Measurements from ENCODE around the gene EFHC1. TPM values are rescaled to one million over a fixed set of nuclear protein-coding genes. Genes with fewer than 3 reads are reported as not detected.

Gene EFHC1
- total and polyA plus RNA-seq, 2 experiments from 2014 or later = 24.3 to 28.0 TPM

- peak overlapping the region; percentile 75 for H3K27ac Mint-ChIP-seq
- DNase-seq (ENCODE audit: low spot score) (no peak), ATAC-seq (no peak)
- peaks cover 8% of the 10 kb centered on the region for H3K27me3 Mint-ChIP-seq (ENCODE audit: insufficient read depth, low read depth, poor library complexity)
- no peak overlapping the region for H3K4me3 Mint-ChIP-seq
- Histone ChIP-seq H3K79me2 (replicated peaks; ENCODE audit: insufficient read depth) (no peaks in the 10 kb centered on the region), H3K4me3 (no peak overlapping the region), H3K36me3 (ENCODE audit: insufficient read depth) (no peaks in the 10 kb centered on the region), H2AFZ (no peak overlapping the region), H3K4me2 (no peak overlapping the region), H3K4me1 (ENCODE audit: insufficient read depth) (no peaks in the 10 kb centered on the region; the same call in 1 of the 2 replicates), H4K20me1 (replicated peaks; ENCODE audit: insufficient read depth) (no peaks in the 10 kb centered on the region), H3K27me3 (ENCODE audit: insufficient read depth) (no peaks in the 10 kb centered on the region), H3K27ac (ENCODE audit: low read depth) (no peak overlapping the region), H3F3A (replicated peaks; ENCODE audit: low read depth) (no peaks in the 10 kb centered on the region), H3K9me2 (ENCODE audit: insufficient read depth) (no peaks in the 10 kb centered on the region)
- no peaks in the 10 kb centered on the region for H3K9me3 Mint-ChIP-seq
- TF ChIP-seq JUNB (IDR thresholded peaks at IDR 0.05; ENCODE audit: unreplicated experiment) = no peak
- TF ChIP-seq, protein P1, sequence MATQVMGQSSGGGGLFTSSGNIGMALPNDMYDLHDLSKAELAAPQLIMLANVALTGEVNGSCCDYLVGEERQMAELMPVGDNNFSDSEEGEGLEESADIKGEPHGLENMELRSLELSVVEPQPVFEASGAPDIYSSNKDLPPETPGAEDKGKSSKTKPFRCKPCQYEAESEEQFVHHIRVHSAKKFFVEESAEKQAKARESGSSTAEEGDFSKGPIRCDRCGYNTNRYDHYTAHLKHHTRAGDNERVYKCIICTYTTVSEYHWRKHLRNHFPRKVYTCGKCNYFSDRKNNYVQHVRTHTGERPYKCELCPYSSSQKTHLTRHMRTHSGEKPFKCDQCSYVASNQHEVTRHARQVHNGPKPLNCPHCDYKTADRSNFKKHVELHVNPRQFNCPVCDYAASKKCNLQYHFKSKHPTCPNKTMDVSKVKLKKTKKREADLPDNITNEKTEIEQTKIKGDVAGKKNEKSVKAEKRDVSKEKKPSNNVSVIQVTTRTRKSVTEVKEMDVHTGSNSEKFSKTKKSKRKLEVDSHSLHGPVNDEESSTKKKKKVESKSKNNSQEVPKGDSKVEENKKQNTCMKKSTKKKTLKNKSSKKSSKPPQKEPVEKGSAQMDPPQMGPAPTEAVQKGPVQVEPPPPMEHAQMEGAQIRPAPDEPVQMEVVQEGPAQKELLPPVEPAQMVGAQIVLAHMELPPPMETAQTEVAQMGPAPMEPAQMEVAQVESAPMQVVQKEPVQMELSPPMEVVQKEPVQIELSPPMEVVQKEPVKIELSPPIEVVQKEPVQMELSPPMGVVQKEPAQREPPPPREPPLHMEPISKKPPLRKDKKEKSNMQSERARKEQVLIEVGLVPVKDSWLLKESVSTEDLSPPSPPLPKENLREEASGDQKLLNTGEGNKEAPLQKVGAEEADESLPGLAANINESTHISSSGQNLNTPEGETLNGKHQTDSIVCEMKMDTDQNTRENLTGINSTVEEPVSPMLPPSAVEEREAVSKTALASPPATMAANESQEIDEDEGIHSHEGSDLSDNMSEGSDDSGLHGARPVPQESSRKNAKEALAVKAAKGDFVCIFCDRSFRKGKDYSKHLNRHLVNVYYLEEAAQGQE (IDR thresholded peaks at IDR 0.05; ENCODE audit: unreplicated experiment) = no peak
- no peak for TF ChIP-seq EZH2 (IDR thresholded peaks at IDR 0.05; ENCODE audit: low read depth, unreplicated experiment)
- TF ChIP-seq CTCF (conservative IDR thresholded peaks at IDR 0.05; ENCODE audit: low read depth in 2 of 2) = no peak
- no peak for TF ChIP-seq POLR2AphosphoS5 (IDR thresholded peaks at IDR 0.05; ENCODE audit: low read depth)
- no peak for TF ChIP-seq ETS1 (IDR thresholded peaks at IDR 0.05)
- no peak for TF ChIP-seq ZNF331 (CRISPR knock-in tag; IDR thresholded peaks at IDR 0.05; ENCODE audit: low read depth)
- TF ChIP-seq STAT1 (IDR thresholded peaks at IDR 0.05; ENCODE audit: unreplicated experiment) = no peak
- no peak for TF ChIP-seq NANOG (IDR thresholded peaks at IDR 0.05; ENCODE audit: borderline replicate concordance)
- no peak for TF ChIP-seq ZNF462 (CRISPR knock-in tag; IDR thresholded peaks at IDR 0.05)
- no peak for TF ChIP-seq ZNF114 (CRISPR knock-in tag; IDR thresholded peaks at IDR 0.05)
- no peak for TF ChIP-seq CREB1 (CRISPR knock-in tag; IDR thresholded peaks at IDR 0.05; ENCODE audit: low read depth)
- TF ChIP-seq EZH2phosphoT487 (IDR thresholded peaks at IDR 0.05; ENCODE audit: unreplicated experiment) = no peak
- H3K36me3 Mint-ChIP-seq (ENCODE audit: low read depth) = no peaks in the 10 kb centered on the region
- H3K4me1 Mint-ChIP-seq = peaks cover 15% of the 10 kb centered on the region
These were observed 4.1 kb upstream of the EFHC1 start for GRCh38 chr6:52415917-52416628.

Measured in GM23338 (cell line).